ENCODE measurements around the gene MAGI2. TPM values are rescaled to one million over a fixed set of nuclear protein-coding genes. Genes with fewer than 3 reads are reported as not detected.

The MAGI2 gene
- total and polyA plus RNA-seq, 2 experiments from 2014 or later: 10.4 to 26.4 TPM

DNA sequence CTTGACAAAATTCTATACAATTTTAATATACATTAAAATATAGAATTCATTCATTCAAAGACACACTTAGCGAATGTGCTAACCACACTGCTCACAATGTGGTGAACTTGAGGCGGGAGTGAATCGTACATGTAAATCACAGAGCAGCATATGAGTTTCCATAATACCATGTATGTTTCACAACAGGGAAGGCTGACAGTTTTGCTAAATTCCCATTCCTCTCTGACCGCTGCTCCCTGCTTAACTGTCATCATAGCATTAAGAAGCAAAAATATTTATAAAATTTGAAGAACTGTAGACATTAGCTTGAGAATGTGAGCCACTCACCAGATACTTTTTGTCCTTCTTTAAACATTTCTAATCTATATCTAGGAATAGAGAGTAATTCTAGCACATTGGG is 763.3 kb downstream of the MAGI2 start (continued):
- TF ChIP-seq, protein P1, sequence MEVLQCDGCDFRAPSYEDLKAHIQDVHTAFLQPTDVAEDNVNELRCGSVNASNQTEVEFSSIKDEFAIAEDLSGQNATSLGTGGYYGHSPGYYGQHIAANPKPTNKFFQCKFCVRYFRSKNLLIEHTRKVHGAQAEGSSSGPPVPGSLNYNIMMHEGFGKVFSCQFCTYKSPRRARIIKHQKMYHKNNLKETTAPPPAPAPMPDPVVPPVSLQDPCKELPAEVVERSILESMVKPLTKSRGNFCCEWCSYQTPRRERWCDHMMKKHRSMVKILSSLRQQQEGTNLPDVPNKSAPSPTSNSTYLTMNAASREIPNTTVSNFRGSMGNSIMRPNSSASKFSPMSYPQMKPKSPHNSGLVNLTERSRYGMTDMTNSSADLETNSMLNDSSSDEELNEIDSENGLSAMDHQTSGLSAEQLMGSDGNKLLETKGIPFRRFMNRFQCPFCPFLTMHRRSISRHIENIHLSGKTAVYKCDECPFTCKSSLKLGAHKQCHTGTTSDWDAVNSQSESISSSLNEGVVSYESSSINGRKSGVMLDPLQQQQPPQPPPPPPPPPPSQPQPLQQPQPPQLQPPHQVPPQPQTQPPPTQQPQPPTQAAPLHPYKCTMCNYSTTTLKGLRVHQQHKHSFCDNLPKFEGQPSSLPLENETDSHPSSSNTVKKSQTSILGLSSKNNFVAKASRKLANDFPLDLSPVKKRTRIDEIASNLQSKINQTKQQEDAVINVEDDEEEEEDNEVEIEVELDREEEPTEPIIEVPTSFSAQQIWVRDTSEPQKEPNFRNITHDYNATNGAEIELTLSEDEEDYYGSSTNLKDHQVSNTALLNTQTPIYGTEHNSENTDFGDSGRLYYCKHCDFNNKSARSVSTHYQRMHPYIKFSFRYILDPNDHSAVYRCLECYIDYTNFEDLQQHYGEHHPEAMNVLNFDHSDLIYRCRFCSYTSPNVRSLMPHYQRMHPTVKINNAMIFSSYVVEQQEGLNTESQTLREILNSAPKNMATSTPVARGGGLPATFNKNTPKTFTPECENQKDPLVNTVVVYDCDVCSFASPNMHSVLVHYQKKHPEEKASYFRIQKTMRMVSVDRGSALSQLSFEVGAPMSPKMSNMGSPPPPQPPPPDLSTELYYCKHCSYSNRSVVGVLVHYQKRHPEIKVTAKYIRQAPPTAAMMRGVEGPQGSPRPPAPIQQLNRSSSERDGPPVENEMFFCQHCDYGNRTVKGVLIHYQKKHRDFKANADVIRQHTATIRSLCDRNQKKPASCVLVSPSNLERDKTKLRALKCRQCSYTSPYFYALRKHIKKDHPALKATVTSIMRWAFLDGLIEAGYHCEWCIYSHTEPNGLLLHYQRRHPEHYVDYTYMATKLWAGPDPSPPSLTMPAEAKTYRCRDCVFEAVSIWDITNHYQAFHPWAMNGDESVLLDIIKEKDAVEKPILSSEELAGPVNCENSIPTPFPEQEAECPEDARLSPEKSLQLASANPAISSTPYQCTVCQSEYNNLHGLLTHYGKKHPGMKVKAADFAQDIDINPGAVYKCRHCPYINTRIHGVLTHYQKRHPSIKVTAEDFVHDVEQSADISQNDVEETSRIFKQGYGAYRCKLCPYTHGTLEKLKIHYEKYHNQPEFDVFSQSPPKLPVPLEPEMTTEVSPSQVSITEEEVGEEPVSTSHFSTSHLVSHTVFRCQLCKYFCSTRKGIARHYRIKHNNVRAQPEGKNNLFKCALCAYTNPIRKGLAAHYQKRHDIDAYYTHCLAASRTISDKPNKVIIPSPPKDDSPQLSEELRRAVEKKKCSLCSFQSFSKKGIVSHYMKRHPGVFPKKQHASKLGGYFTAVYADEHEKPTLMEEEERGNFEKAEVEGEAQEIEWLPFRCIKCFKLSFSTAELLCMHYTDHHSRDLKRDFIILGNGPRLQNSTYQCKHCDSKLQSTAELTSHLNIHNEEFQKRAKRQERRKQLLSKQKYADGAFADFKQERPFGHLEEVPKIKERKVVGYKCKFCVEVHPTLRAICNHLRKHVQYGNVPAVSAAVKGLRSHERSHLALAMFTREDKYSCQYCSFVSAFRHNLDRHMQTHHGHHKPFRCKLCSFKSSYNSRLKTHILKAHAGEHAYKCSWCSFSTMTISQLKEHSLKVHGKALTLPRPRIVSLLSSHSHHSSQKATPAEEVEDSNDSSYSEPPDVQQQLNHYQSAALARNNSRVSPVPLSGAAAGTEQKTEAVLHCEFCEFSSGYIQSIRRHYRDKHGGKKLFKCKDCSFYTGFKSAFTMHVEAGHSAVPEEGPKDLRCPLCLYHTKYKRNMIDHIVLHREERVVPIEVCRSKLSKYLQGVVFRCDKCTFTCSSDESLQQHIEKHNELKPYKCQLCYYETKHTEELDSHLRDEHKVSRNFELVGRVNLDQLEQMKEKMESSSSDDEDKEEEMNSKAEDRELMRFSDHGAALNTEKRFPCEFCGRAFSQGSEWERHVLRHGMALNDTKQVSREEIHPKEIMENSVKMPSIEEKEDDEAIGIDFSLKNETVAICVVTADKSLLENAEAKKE (CRISPR knock-in tag; IDR thresholded peaks at IDR 0.05): no peak
- no peak for TF ChIP-seq EZH2phosphoT487 (IDR thresholded peaks at IDR 0.05; ENCODE audit: unreplicated experiment)

- no peaks in the 10 kb centered on the region for H3K36me3 Mint-ChIP-seq (ENCODE audit: low read depth)
- Histone ChIP-seq H4K20me1 (replicated peaks; ENCODE audit: insufficient read depth) (no peaks in the 10 kb centered on the region), H3K27me3 (ENCODE audit: insufficient read depth) (no peaks in the 10 kb centered on the region), H2AFZ (no peak overlapping the region), H3K4me2 (no peak overlapping the region), H3K4me3 (no peak overlapping the region), H3K27ac (ENCODE audit: low read depth) (no peak overlapping the region), H3K9me2 (ENCODE audit: insufficient read depth) (no peaks in the 10 kb centered on the region), H3K4me1 (ENCODE audit: insufficient read depth) (peaks cover 15% of the 10 kb centered on the region; the same call in 1 of the 2 replicates), H3K79me2 (replicated peaks; ENCODE audit: insufficient read depth) (no peaks in the 10 kb centered on the region), H3K36me3 (ENCODE audit: insufficient read depth) (no peaks in the 10 kb centered on the region), H3F3A (replicated peaks; ENCODE audit: low read depth) (no peaks in the 10 kb centered on the region)
- no peaks in the 10 kb centered on the region for H3K9me3 Mint-ChIP-seq
- H3K4me1 Mint-ChIP-seq: peaks cover 24% of the 10 kb centered on the region
- DNase-seq (ENCODE audit: low spot score): no peak
- H3K4me3 Mint-ChIP-seq: no peak overlapping the region
- no peaks in the 10 kb centered on the region for H3K27me3 Mint-ChIP-seq (ENCODE audit: insufficient read depth, low read depth, poor library complexity)
- TF ChIP-seq REST (IDR thresholded peaks at IDR 0.05; ENCODE audit: unreplicated experiment) (no peak), ZNF331 (CRISPR knock-in tag; IDR thresholded peaks at IDR 0.05; ENCODE audit: low read depth) (no peak), CTCF (conservative IDR thresholded peaks at IDR 0.05; ENCODE audit: low read depth in 2 of 2) (no peak)
- no peak for ATAC-seq
- H3K27ac Mint-ChIP-seq: no peak overlapping the region
Measured at GRCh38 chr7:78688376-78688775, 765.1 kb downstream of the MAGI2 start.
